Measurements from ENCODE around the gene DNAH12. TPM values are rescaled to one million over a fixed set of nuclear protein-coding genes. Genes with fewer than 3 reads are reported as not detected.

DNAH12 gene
- total and polyA plus RNA-seq, 2 donors (not counting 3 experiments of a cell fraction or from before 2014, with no cell fraction given) = 0.06 to 0.20 TPM

DNA sequence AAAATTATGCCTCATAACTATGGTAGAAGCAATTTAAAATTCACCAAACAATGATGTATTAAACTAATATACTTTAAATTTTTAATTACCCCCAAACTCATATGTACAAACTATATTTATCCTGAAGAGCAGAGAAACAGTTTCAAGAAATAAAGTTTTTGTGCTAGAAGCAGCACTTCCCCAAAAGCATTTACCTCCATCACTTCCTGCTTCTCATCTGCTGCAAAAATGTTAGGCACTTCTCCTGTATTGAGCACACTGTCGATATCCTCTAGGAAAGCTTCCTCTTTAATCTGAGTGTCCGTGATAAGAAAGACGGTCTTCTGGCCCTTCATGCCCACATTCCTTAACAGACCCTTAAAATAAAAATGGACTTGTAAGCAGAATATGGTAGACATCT lies 150.2 kb downstream of the DNAH12 start:
- Histone ChIP-seq H3K9me1 (replicated peaks; ENCODE audit: control insufficient read depth, extremely low read depth, insufficient read depth, low read length) (no peaks in the 10 kb centered on the region), H3K27me3 (ENCODE audit: control insufficient read depth in 2 of 2, insufficient read depth in 2 of 2, low read length in 2 of 2) (no peaks in the 10 kb centered on the region), H3K4me2 (ENCODE audit: insufficient read depth, low read length) (no peak overlapping the region), H3K9ac (replicated peaks; ENCODE audit: extremely low read depth, insufficient read depth, low read length) (no peak overlapping the region), H4K20me1 (replicated peaks; ENCODE audit: control insufficient read depth, extremely low read depth, insufficient read depth, low read length) (no peaks in the 10 kb centered on the region), H3K9me3 (replicated peaks; ENCODE audit: control insufficient read depth, insufficient read depth, low read length) (no peaks in the 10 kb centered on the region), H3K4me1 (ENCODE audit: control insufficient read depth, extremely low read depth, insufficient read depth, low read length) (no peaks in the 10 kb centered on the region), H2AFZ (ENCODE audit: low read depth, low read length) (peak overlapping the region; percentile 62), H3K4me3 (replicated peaks in 1 of 3; ENCODE audit: insufficient read depth in 1 of 3, low read depth in 1 of 3, low read length in 3 of 3) (no peak overlapping the region), H3K27ac (ENCODE audit: insufficient read depth, low read depth, low read length) (no peak overlapping the region), H3K79me2 (ENCODE audit: control insufficient read depth, insufficient read depth, low read length) (no peaks in the 10 kb centered on the region), H3K36me3 (ENCODE audit: control insufficient read depth in 2 of 2, extremely low read depth in 1 of 2, insufficient read depth in 2 of 2, low read length in 2 of 2) (no peaks in the 10 kb centered on the region)
- no TSS peak for BruUV-seq (replicated peaks)
- ChIA-PET CTCF (no interaction called here), POLR2A (no interaction called here)
- no peak for TF ChIP-seq JUN (IDR thresholded peaks at IDR 0.05; ENCODE audit: borderline replicate concordance, insufficient read depth, insufficient read length, low read depth)
- no peak for TF ChIP-seq GATA2 (IDR thresholded peaks at IDR 0.05; ENCODE audit: insufficient read depth, insufficient read length, low read depth, low read length)
- TF ChIP-seq FOS (IDR thresholded peaks at IDR 0.05; ENCODE audit: borderline replicate concordance, insufficient read depth, low read length) = no peak
- no peak for TF ChIP-seq POLR2AphosphoS5 (IDR thresholded peaks at IDR 0.05; ENCODE audit: insufficient read depth, low read depth, low read length)
- TF ChIP-seq EZH2 (IDR thresholded peaks at IDR 0.05; ENCODE audit: borderline replicate concordance, low read depth, low read length, severe bottlenecking) = no peak
- TF ChIP-seq, protein P1, sequence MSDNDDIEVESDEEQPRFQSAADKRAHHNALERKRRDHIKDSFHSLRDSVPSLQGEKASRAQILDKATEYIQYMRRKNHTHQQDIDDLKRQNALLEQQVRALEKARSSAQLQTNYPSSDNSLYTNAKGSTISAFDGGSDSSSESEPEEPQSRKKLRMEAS (IDR thresholded peaks at IDR 0.05; ENCODE audit: insufficient read depth, insufficient read length) = no peak
- TF ChIP-seq MYC (IDR thresholded peaks at IDR 0.05; ENCODE audit: low read depth, low read length) = no peak
- intact Hi-C loops (cut with micrococcal nuclease) = no loop called here
- FAIRE-seq = no peak
- dilution Hi-C loops (cut with MboI; ENCODE audit: extremely low pct_ligation_motif_present, low sequenced_read_pairs) = no loop called here
- no peak for DNase-seq (ENCODE audit: low read depth, low spot score)

DNA sequence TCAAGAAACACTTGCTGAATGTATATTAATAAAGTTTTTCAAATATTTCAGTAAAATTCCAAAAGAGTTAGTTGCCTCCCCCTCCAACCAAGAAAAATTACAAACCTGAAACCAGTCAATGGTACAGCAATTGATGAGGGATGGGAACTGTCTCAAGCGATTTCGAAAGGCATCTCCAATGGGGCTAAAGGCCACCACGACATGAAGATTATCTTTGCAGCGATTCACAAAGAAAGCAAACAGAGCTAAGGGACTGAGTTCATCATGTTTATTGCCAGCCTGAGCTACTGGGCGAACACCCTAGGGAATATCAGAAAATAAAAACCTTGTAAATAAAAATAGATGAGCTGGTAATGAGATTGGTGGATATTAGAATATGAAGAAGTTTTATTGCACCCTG lies 152.4 kb downstream of the DNAH12 start:
- ChIA-PET POLR2A (no interaction called here), CTCF (interaction anchor here (0.9 to 1.1 kb wide), 4 partner anchors 212 to 464 kb away, joined by 3 to 4 read pairs (median 3); no protein-coding TSS in a partner anchor)
- Histone ChIP-seq H3K27me3 (ENCODE audit: control insufficient read depth in 2 of 2, insufficient read depth in 2 of 2, low read length in 2 of 2) (no peaks in the 10 kb centered on the region), H3K4me3 (replicated peaks in 1 of 3; ENCODE audit: insufficient read depth in 1 of 3, low read depth in 1 of 3, low read length in 3 of 3) (no peak overlapping the region), H3K9me1 (replicated peaks; ENCODE audit: control insufficient read depth, extremely low read depth, insufficient read depth, low read length) (no peaks in the 10 kb centered on the region), H4K20me1 (replicated peaks; ENCODE audit: control insufficient read depth, extremely low read depth, insufficient read depth, low read length) (no peaks in the 10 kb centered on the region), H3K9me3 (replicated peaks; ENCODE audit: control insufficient read depth, insufficient read depth, low read length) (no peaks in the 10 kb centered on the region), H3K4me2 (ENCODE audit: insufficient read depth, low read length) (no peak overlapping the region), H3K4me1 (ENCODE audit: control insufficient read depth, extremely low read depth, insufficient read depth, low read length) (no peaks in the 10 kb centered on the region), H3K9ac (replicated peaks; ENCODE audit: extremely low read depth, insufficient read depth, low read length) (no peak overlapping the region), H3K36me3 (ENCODE audit: control insufficient read depth in 2 of 2, extremely low read depth in 1 of 2, insufficient read depth in 2 of 2, low read length in 2 of 2) (no peaks in the 10 kb centered on the region), H2AFZ (ENCODE audit: low read depth, low read length) (no peak overlapping the region), H3K27ac (ENCODE audit: insufficient read depth, low read depth, low read length) (no peak overlapping the region), H3K79me2 (ENCODE audit: control insufficient read depth, insufficient read depth, low read length) (no peaks in the 10 kb centered on the region)
- no peak for DNase-seq (ENCODE audit: low read depth, low spot score)
- no TSS peak for BruUV-seq (replicated peaks)
- dilution Hi-C loops (cut with MboI; ENCODE audit: extremely low pct_ligation_motif_present, low sequenced_read_pairs) = no loop called here
- intact Hi-C loops (cut with micrococcal nuclease) = no loop called here
- TF ChIP-seq POLR2AphosphoS5 (IDR thresholded peaks at IDR 0.05; ENCODE audit: insufficient read depth, low read depth, low read length) = no peak
- TF ChIP-seq, protein P2, sequence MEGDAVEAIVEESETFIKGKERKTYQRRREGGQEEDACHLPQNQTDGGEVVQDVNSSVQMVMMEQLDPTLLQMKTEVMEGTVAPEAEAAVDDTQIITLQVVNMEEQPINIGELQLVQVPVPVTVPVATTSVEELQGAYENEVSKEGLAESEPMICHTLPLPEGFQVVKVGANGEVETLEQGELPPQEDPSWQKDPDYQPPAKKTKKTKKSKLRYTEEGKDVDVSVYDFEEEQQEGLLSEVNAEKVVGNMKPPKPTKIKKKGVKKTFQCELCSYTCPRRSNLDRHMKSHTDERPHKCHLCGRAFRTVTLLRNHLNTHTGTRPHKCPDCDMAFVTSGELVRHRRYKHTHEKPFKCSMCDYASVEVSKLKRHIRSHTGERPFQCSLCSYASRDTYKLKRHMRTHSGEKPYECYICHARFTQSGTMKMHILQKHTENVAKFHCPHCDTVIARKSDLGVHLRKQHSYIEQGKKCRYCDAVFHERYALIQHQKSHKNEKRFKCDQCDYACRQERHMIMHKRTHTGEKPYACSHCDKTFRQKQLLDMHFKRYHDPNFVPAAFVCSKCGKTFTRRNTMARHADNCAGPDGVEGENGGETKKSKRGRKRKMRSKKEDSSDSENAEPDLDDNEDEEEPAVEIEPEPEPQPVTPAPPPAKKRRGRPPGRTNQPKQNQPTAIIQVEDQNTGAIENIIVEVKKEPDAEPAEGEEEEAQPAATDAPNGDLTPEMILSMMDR (IDR thresholded peaks at IDR 0.05; ENCODE audit: extremely low read depth in 1 of 2, insufficient read depth in 1 of 2, low read depth in 1 of 2, low read length in 2 of 2) = no peak
- TF ChIP-seq FOS (IDR thresholded peaks at IDR 0.05; ENCODE audit: borderline replicate concordance, insufficient read depth, low read length) = no peak
- TF ChIP-seq, protein P1 (IDR thresholded peaks at IDR 0.05; ENCODE audit: insufficient read depth, insufficient read length) = no peak
- TF ChIP-seq EZH2 (IDR thresholded peaks at IDR 0.05; ENCODE audit: borderline replicate concordance, low read depth, low read length, severe bottlenecking) = no peak
- no peak for TF ChIP-seq GATA2 (IDR thresholded peaks at IDR 0.05; ENCODE audit: insufficient read depth, insufficient read length, low read depth, low read length)
- no peak for TF ChIP-seq JUN (IDR thresholded peaks at IDR 0.05; ENCODE audit: borderline replicate concordance, insufficient read depth, insufficient read length, low read depth)
- FAIRE-seq = no peak
